ENCODE measurements around the gene ASH1L. TPM values are rescaled to one million over a fixed set of nuclear protein-coding genes. Genes with fewer than 3 reads are reported as not detected.

ASH1L gene
- total RNA-seq, 1 donor from 2014 or later: 43.7 TPM

GRCh38 chr1:155287987-155288543 is 274.5 kb downstream of the ASH1L start:
- H3K4me3 Mint-ChIP-seq: no peak overlapping the region
- H3K9me3 Mint-ChIP-seq: no peaks in the 10 kb centered on the region
- no peaks in the 10 kb centered on the region for H3K4me1 Mint-ChIP-seq (ENCODE audit: unreplicated experiment)
- H3K36me3 Mint-ChIP-seq: peaks cover 5% of the 10 kb centered on the region
- H3K27ac Mint-ChIP-seq: no peak overlapping the region
- TF ChIP-seq CTCF (conservative IDR thresholded peaks at IDR 0.05): no peak
- DNase-seq (ENCODE audit: extremely low spot score, unreplicated experiment): no peak
- peaks cover 3% of the 10 kb centered on the region for H3K27me3 Mint-ChIP-seq

- H3K27ac Mint-ChIP-seq: no peak overlapping the region
- no peak for DNase-seq (ENCODE audit: extremely low spot score, unreplicated experiment)
- H3K27me3 Mint-ChIP-seq: peaks cover 2% of the 10 kb centered on the region
- H3K9me3 Mint-ChIP-seq: no peaks in the 10 kb centered on the region
- peaks cover 12% of the 10 kb centered on the region for H3K36me3 Mint-ChIP-seq
- no peak overlapping the region for H3K4me3 Mint-ChIP-seq
- TF ChIP-seq CTCF (conservative IDR thresholded peaks at IDR 0.05): no peak
- H3K4me1 Mint-ChIP-seq (ENCODE audit: unreplicated experiment): no peaks in the 10 kb centered on the region
These were observed 276.1 kb downstream of the ASH1L start for GRCh38 chr1:155286544-155286943.

- peaks cover 12% of the 10 kb centered on the region for H3K36me3 Mint-ChIP-seq
- DNase-seq (ENCODE audit: extremely low spot score, unreplicated experiment): no peak
- H3K27ac Mint-ChIP-seq: no peak overlapping the region
- H3K9me3 Mint-ChIP-seq: no peaks in the 10 kb centered on the region
- no peak overlapping the region for H3K4me3 Mint-ChIP-seq
- H3K4me1 Mint-ChIP-seq (ENCODE audit: unreplicated experiment): no peaks in the 10 kb centered on the region
- no peaks in the 10 kb centered on the region for H3K27me3 Mint-ChIP-seq
- no peak for TF ChIP-seq CTCF (conservative IDR thresholded peaks at IDR 0.05)
These were observed 277.0 kb downstream of the ASH1L start for GRCh38 chr1:155285631-155286044.

Small RNA genes lying within 50 kb of the gene (microRNA-seq; reads per million reads assigned to microRNA genes)
- not detected for gene MIR555

Other genes with a start within 250 kb of the ASH1L start
- 30.3 and 39.1 TPM in 2 replicates for gene RUSC1, start 241.9 kb downstream of the ASH1L start, total RNA-seq (ENCODE audit: low replicate concordance)
- 37.3 and 75.7 TPM in 2 replicates for gene MSTO1, start 47.4 kb upstream of the ASH1L start, total RNA-seq (ENCODE audit: low replicate concordance)
- 44.5 and 50.8 TPM in 2 replicates for gene YY1AP1, start 126.0 kb upstream of the ASH1L start, total RNA-seq (ENCODE audit: low replicate concordance)
- 95.9 and 109 TPM in 2 replicates for gene DAP3, start 126.3 kb upstream of the ASH1L start, total RNA-seq (ENCODE audit: low replicate concordance)